Endothelial cell of umbilical vein (primary cell): ENCODE results near the gene UBE2G1. TPM values are rescaled to one million over a fixed set of nuclear protein-coding genes. Genes with fewer than 3 reads are reported as not detected.
"Not testable (repeated sequence)": the region's sequence is repeated elsewhere in the genome, so short reads cannot be mapped to it uniquely, and the experiment has no call there.

ENCODE experiments used
- BruUV-seq: library from RNA; stranded (reverse); fragments of 400-500 nt; replicated peaks from 2 replicates; lab custom pipeline; 2021; lab: Mats Ljungman, UMichigan
- CTCF ChIA-PET: fragments of 300-600, 350-600 bp; sonication (Branson Sonifier 250); formaldehyde crosslinking; loops from one replicate; lab custom pipeline; 2021; ENCODE audit warnings: antibody characterized with exemption, inconsistent platforms; lab: Charles Lee
- POLR2A ChIA-PET: fragments of 300-600, 350-600 bp; sonication (Branson Sonifier 250); formaldehyde crosslinking; loops from one replicate; lab custom pipeline; 2021; ENCODE audit warnings: antibody characterized with exemption, inconsistent platforms; lab: Charles Lee
- DNase-seq: peaks from one replicate; pipeline ENCODE4 v3.0.0-alpha.2; 2011; ENCODE audit warnings: low read depth, low spot score
- FAIRE-seq: peaks from 2 replicates; lab custom pipeline; 2011; peaks lifted over from hg19 to GRCh38; lab: Jason Lieb, UNC
- H2AFZ ChIP-seq: 2 replicates; pipeline ENCODE4 v1.6.0; 2012; ENCODE audit warnings: low read depth, low read length, control low read depth, inconsistent platforms
- H3K27ac ChIP-seq: 2 replicates; pipeline ENCODE4 v1.5.1; 2011; ENCODE audit warnings: low read depth, mild to moderate bottlenecking, control low read depth, low read length, moderate library complexity; ENCODE audit not compliant: insufficient read depth
- H3K27me3 ChIP-seq, 2 experiments: 2 replicates each; pipeline versions ENCODE4 v1.6.0 to v1.6.1; 2011; ENCODE audit warnings: low read length in 2 of 2, mixed read lengths in 1 of 2; ENCODE audit not compliant: control insufficient read depth in 2 of 2, insufficient read depth in 2 of 2
- H3K36me3 ChIP-seq, 2 experiments: 2 replicates in 1 of 2; 3 replicates in 1 of 2; pipeline ENCODE4 v1.5.1; 2011; ENCODE audit warnings: low read length in 2 of 2, mild to moderate bottlenecking in 1 of 2, moderate library complexity in 1 of 2; ENCODE audit not compliant: control insufficient read depth in 2 of 2, insufficient read depth in 2 of 2; ENCODE audit errors: extremely low read depth in 1 of 2
- H3K4me1 ChIP-seq: 3 replicates; pipeline ENCODE4 v1.5.1; 2011; ENCODE audit warnings: mild to moderate bottlenecking, low read length; ENCODE audit not compliant: control insufficient read depth, insufficient read depth; ENCODE audit errors: extremely low read depth
- H3K4me2 ChIP-seq: 2 replicates; pipeline ENCODE4 v1.6.1; 2011; ENCODE audit warnings: low read length, control low read depth, mixed read lengths; ENCODE audit not compliant: insufficient read depth
- H3K4me3 ChIP-seq, 3 experiments: fragments of 200-600 bp in 1 of 3; sonication (generic), shearing (Covaris generic) in 1 of 3; replicated peaks in 1 of 3; 2 replicates each; pipeline ENCODE4 v1.5.1; 2011 to 2016; ENCODE audit warnings: control low read depth in 3 of 3, low read length in 3 of 3, mild to moderate bottlenecking in 2 of 3, inconsistent platforms in 1 of 3, low read depth in 1 of 3, moderate library complexity in 1 of 3; ENCODE audit not compliant: insufficient read depth in 1 of 3
- H3K79me2 ChIP-seq: 2 replicates; pipeline ENCODE4 v1.6.0; 2012; ENCODE audit warnings: low read length, inconsistent platforms; ENCODE audit not compliant: control insufficient read depth, insufficient read depth
- H3K9ac ChIP-seq: replicated peaks from 2 replicates; pipeline ENCODE3; 2011; ENCODE audit warnings: low read length, control low read depth; ENCODE audit not compliant: insufficient read depth; ENCODE audit errors: extremely low read depth
- H3K9me1 ChIP-seq: replicated peaks from 3 replicates; pipeline ENCODE4 v1.6.0; 2011; ENCODE audit warnings: mild to moderate bottlenecking, low read length; ENCODE audit not compliant: control insufficient read depth, insufficient read depth; ENCODE audit errors: extremely low read depth
- H3K9me3 ChIP-seq: replicated peaks from 2 replicates; pipeline ENCODE4 v1.5.1; 2012; ENCODE audit warnings: low read length, inconsistent platforms; ENCODE audit not compliant: control insufficient read depth, insufficient read depth
- H4K20me1 ChIP-seq: replicated peaks from 2 replicates; pipeline ENCODE3; 2011; ENCODE audit warnings: mild to moderate bottlenecking, low read length; ENCODE audit not compliant: control insufficient read depth, insufficient read depth; ENCODE audit errors: extremely low read depth
- CTCF ChIP-seq, 2 donors: IDR thresholded peaks; 1 replicate in 1 of 2; 2 replicates in 1 of 2; pipeline ENCODE4 v1.5.1; 2011; ENCODE audit warnings: low read length in 2 of 2, mild to moderate bottlenecking in 2 of 2, moderate library complexity in 2 of 2, control low read depth in 1 of 2, inconsistent platforms in 1 of 2, low read depth in 1 of 2; ENCODE audit not compliant: insufficient read depth in 1 of 2; ENCODE audit errors: extremely low read depth in 1 of 2
- EZH2 ChIP-seq: IDR thresholded peaks from 2 replicates; pipeline ENCODE4 v1.6.1; 2012; ENCODE audit warnings: borderline replicate concordance, low read depth, mild to moderate bottlenecking, moderate library complexity, low read length, inconsistent platforms; ENCODE audit not compliant: severe bottlenecking
- FOS ChIP-seq: IDR thresholded peaks from 2 replicates; pipeline ENCODE4 v1.6.1; 2011; ENCODE audit warnings: mild to moderate bottlenecking, low read length, moderate library complexity, borderline replicate concordance; ENCODE audit not compliant: insufficient read depth
- GATA2 ChIP-seq: IDR thresholded peaks from 2 replicates; pipeline ENCODE4 v1.7.0; 2011; ENCODE audit warnings: low read depth, mild to moderate bottlenecking, moderate library complexity, mixed read lengths, low read length; ENCODE audit not compliant: insufficient read length, insufficient read depth
- JUN ChIP-seq: IDR thresholded peaks from 2 replicates; pipeline ENCODE4 v1.6.1; 2011; ENCODE audit warnings: borderline replicate concordance, low read depth; ENCODE audit not compliant: insufficient read length, insufficient read depth
- MYC ChIP-seq: IDR thresholded peaks from one replicate; pipeline ENCODE4 v1.6.1; 2011; ENCODE audit warnings: mild to moderate bottlenecking, low read depth, low read length
- POLR2A ChIP-seq: IDR thresholded peaks from 2 replicates; pipeline ENCODE4 v1.6.1; 2012; ENCODE audit warnings: low read depth, mild to moderate bottlenecking, control low read depth, low read length
- POLR2AphosphoS5 ChIP-seq: IDR thresholded peaks from 2 replicates; pipeline ENCODE4 v1.6.1; 2012; ENCODE audit warnings: low read depth, mild to moderate bottlenecking, control low read depth, low read length, moderate library complexity; ENCODE audit not compliant: insufficient read depth
- dilution Hi-C: fragments of 300-500 bp; cut with MboI; formaldehyde crosslinking; loops from one replicate; pipeline ENCODE4 v1.15.0; 2019; ENCODE audit warnings: low sequenced_read_pairs; ENCODE audit not compliant: extremely low pct_ligation_motif_present
- intact Hi-C: fragments of 100-400 bp; cut with micrococcal nuclease; formaldehyde crosslinking; loops from one replicate; pipeline ENCODE4 v1.10.0; 2022
- polyA plus RNA-seq, 4 experiments: library from polyadenylated mRNA; depleted of rRNA in 3 of 4; stranded (reverse) in 3 of 4; unstranded in 1 of 4; fragments of >200 nt; gene quantifications; 2 replicates each; pipeline versions ENCODE4 v1.2.1 to v1.2.3, GENCODE V29; 2011 to 2012; ENCODE audit warnings: missing spikeins in 1 of 4
- total RNA-seq: library from RNA; stranded (reverse); gene quantifications from 2 replicates; pipeline ENCODE4 v1.2.3, GENCODE V29; 2021
- TF ChIP-seq, protein P1 (sequence below): IDR thresholded peaks from 2 replicates; pipeline ENCODE4 v1.6.1; 2011; ENCODE audit not compliant: insufficient read depth, insufficient read length

Gene UBE2G1
- total and polyA plus RNA-seq, 2 donors (not counting 3 experiments of a cell fraction or from before 2014, with no cell fraction given): 29.2 to 79.6 TPM

GRCh38 chr17:4375796-4376440 lies 9.4 kb upstream of the UBE2G1 start:
- H3K4me3 ChIP-seq, H2AFZ ChIP-seq, H3K27me3 ChIP-seq, BruUV-seq, intact Hi-C loops, CTCF ChIA-PET, DNase-seq, H3K9me1 ChIP-seq, H3K9ac ChIP-seq, H3K4me1 ChIP-seq, POLR2A ChIA-PET, H3K27ac ChIP-seq, dilution Hi-C loops, H3K9me3 ChIP-seq, H3K4me2 ChIP-seq, H4K20me1 ChIP-seq, H3K36me3 ChIP-seq, H3K79me2 ChIP-seq, FAIRE-seq: not testable (repeated sequence)

DNA sequence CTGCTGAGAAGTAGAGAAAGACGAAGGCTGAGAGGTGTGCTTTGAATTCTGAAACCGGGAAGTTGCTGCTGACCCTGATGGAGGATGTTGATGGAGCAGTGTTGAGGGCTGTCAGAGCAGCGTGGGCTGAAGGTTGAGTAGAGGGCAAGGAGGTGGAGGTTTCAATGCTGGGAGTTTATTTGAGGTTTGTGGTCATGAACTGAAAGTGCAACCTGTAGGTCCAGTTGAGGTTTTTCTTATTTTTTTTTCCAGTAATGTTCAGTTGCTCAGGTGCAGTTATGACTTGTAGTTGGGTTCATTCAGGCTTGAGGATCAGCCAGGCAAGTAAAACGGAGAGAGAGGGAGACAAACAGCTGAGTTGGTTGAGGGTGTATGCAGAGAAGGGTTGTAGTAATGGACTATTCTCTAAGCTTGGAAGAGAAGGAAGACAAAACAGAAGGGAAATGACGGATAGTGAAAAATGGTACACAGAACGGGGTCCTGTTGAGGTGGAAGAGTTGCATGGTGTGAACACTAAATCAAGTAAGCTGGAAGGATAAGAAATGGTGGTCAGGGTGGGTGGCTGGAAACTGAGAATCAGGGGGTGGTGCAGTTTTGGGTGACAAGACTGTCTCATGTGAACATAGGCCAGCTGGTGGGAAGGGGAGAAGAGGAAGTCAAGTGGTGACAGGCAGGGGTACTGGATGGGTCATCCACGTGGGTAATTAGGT lies 8.7 kb upstream of the UBE2G1 start:
- H3K9ac ChIP-seq: no peak overlapping the region
- H4K20me1 ChIP-seq: no peaks in the 10 kb centered on the region
- no TSS peak for BruUV-seq
- H3K4me2 ChIP-seq: no peak overlapping the region
- no peak for TF ChIP-seq JUN
- TF ChIP-seq MYC: no peak
- no peak for TF ChIP-seq POLR2AphosphoS5
- TF ChIP-seq FOS: no peak
- TF ChIP-seq EZH2: no peak
- no peak for TF ChIP-seq GATA2
- TF ChIP-seq CTCF (IDR thresholded peaks at IDR 0.05; ENCODE audit: extremely low read depth in 1 of 2, insufficient read depth in 1 of 2, low read depth in 1 of 2, low read length in 2 of 2): no peak
- TF ChIP-seq POLR2A: no peak
- TF ChIP-seq, protein P1, sequence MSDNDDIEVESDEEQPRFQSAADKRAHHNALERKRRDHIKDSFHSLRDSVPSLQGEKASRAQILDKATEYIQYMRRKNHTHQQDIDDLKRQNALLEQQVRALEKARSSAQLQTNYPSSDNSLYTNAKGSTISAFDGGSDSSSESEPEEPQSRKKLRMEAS: no peak
- no peak for FAIRE-seq
- no peak overlapping the region for H2AFZ ChIP-seq
- no peak for DNase-seq
- no peaks in the 10 kb centered on the region for H3K9me3 ChIP-seq
- H3K4me3 ChIP-seq: no peak overlapping the region
- intact Hi-C loops: no loop called here
- dilution Hi-C loops: no loop called here
- no peaks in the 10 kb centered on the region for H3K4me1 ChIP-seq
- H3K27ac ChIP-seq: no peak overlapping the region
- no peaks in the 10 kb centered on the region for H3K79me2 ChIP-seq
- no peaks in the 10 kb centered on the region for H3K27me3 ChIP-seq
- no peaks in the 10 kb centered on the region for H3K36me3 ChIP-seq
- H3K9me1 ChIP-seq: no peaks in the 10 kb centered on the region
- CTCF ChIA-PET: no interaction called here
- POLR2A ChIA-PET: no interaction called here
